GM12878 (cell line): ENCODE results near the gene SNPH. TPM values are rescaled to one million over a fixed set of nuclear protein-coding genes. Genes with fewer than 3 reads are reported as not detected.

Experiments used
- ATAC-seq: fragments of 200-7000 bp; cut with Tn5 transposase; 3 replicates; pipeline ENCODE4 v1.9.1; 2020; ENCODE audit warnings: mild to moderate bottlenecking, moderate library complexity
- BruUV-seq: library from RNA; stranded (reverse); fragments of 400-500 nt; replicated peaks from 2 replicates; lab custom pipeline; 2021; lab: Mats Ljungman, UMichigan
- CTCF ChIA-PET: fragments of 300-600 bp; sonication (Branson Sonifier 250); formaldehyde crosslinking; extraction: SDS; loops from one replicate; lab custom pipeline; 2021; ENCODE audit warnings: inconsistent platforms; lab: Yijun Ruan, JAX
- POLR2A ChIA-PET: fragments of 350-600 bp; formaldehyde crosslinking; extraction: SDS; loops from one replicate; lab custom pipeline; 2021; ENCODE audit warnings: inconsistent platforms; lab: Charles Lee
- RAD21 ChIA-PET: fragments of 300-600 bp; sonication (Branson Sonifier 250); formaldehyde crosslinking; loops from one replicate; lab custom pipeline; 2023; ENCODE audit warnings: antibody characterized with exemption; ENCODE audit not compliant: unreplicated experiment; lab: Charles Lee
- SMC1A ChIA-PET: fragments of 300-600 bp; sonication (Branson Sonifier 250); formaldehyde crosslinking; loops from one replicate; lab custom pipeline; 2023; ENCODE audit not compliant: unreplicated experiment, uncharacterized antibody; lab: Charles Lee
- DNase-seq: peaks from one replicate; pipeline ENCODE4 v3.0.0-alpha.2; 2011; ENCODE audit warnings: low read depth, low spot score
- FAIRE-seq: peaks from 3 replicates; lab custom pipeline; 2011; peaks lifted over from hg19 to GRCh38; lab: Jason Lieb, UNC
- H2AFZ ChIP-seq: 2 replicates; pipeline ENCODE4 v1.6.0; 2011; ENCODE audit warnings: low read depth, low read length, control low read depth; ENCODE audit not compliant: control insufficient read depth
- H3K27ac ChIP-seq: 2 replicates; pipeline ENCODE4 v1.5.1; 2011; ENCODE audit warnings: control low read depth; ENCODE audit not compliant: control insufficient read depth, insufficient read depth
- H3K27me3 ChIP-seq, 2 experiments: replicated peaks in 1 of 2; 2 replicates each; pipeline versions ENCODE4 v1.6.0 to v1.6.1; 2011; ENCODE audit warnings: low read length in 1 of 2; ENCODE audit not compliant: control insufficient read depth in 2 of 2, insufficient read depth in 2 of 2
- H3K36me3 ChIP-seq, 2 experiments: 2 replicates each; pipeline ENCODE4 v1.5.1; 2011; ENCODE audit warnings: low read length in 1 of 2; ENCODE audit not compliant: control insufficient read depth in 2 of 2, insufficient read depth in 2 of 2
- H3K4me1 ChIP-seq: 2 replicates; pipeline ENCODE4 v1.6.1; 2011; ENCODE audit warnings: mild to moderate bottlenecking, low read length, moderate library complexity, mixed read lengths; ENCODE audit not compliant: control insufficient read depth, insufficient read depth
- H3K4me2 ChIP-seq: 2 replicates; pipeline ENCODE4 v1.6.0; 2011; ENCODE audit warnings: control low read depth; ENCODE audit not compliant: control insufficient read depth, insufficient read depth
- H3K4me3 ChIP-seq: fragments of 200-600 bp; sonication (generic); 2 replicates; pipeline ENCODE4 v1.5.1; 2016
- H3K79me2 ChIP-seq: 2 replicates; pipeline ENCODE4 v1.6.0; 2011; ENCODE audit warnings: low read length; ENCODE audit not compliant: control insufficient read depth, insufficient read depth
- H3K9ac ChIP-seq: 2 replicates; pipeline ENCODE4 v1.8.0; 2011; ENCODE audit warnings: low read length, control low read depth, mixed read lengths; ENCODE audit not compliant: control insufficient read depth, insufficient read depth
- H3K9me3 ChIP-seq: replicated peaks from 3 replicates; pipeline ENCODE4 v1.5.1; 2011; ENCODE audit warnings: mild to moderate bottlenecking, low read length; ENCODE audit not compliant: control insufficient read depth, insufficient read depth
- H4K20me1 ChIP-seq: 2 replicates; pipeline ENCODE4 v1.6.0; 2011; ENCODE audit not compliant: control insufficient read depth, insufficient read depth
- ASH2L ChIP-seq: fragments of 300-600, 200-600 bp; sonication (generic); IDR thresholded peaks from 2 replicates; pipeline ENCODE4 v1.6.1; 2017; ENCODE audit warnings: low read depth, mild to moderate bottlenecking, borderline replicate concordance
- CBX3 ChIP-seq: fragments of 200-600 bp; sonication (generic); IDR thresholded peaks from 2 replicates; pipeline ENCODE4 v1.6.1; 2016; ENCODE audit warnings: low read depth, borderline replicate concordance
- ESRRA ChIP-seq: IDR thresholded peaks from 2 replicates; pipeline ENCODE4 v1.6.1; 2012; ENCODE audit warnings: mild to moderate bottlenecking, low read length, improper control_type of control experiment
- EZH2 ChIP-seq: IDR thresholded peaks from 2 replicates; pipeline ENCODE4 v1.6.1; 2012; ENCODE audit warnings: low read depth, mild to moderate bottlenecking, control low read depth, inconsistent platforms, low read length, borderline replicate concordance; ENCODE audit not compliant: control insufficient read depth
- POLR2AphosphoS5 ChIP-seq: IDR thresholded peaks from 2 replicates; pipeline ENCODE4 v1.6.1; 2011; ENCODE audit warnings: mild to moderate bottlenecking, low read length, inconsistent platforms
- SRF ChIP-seq, 2 experiments: IDR thresholded peaks; 2 replicates each; pipeline ENCODE4 v1.6.1; 2011; ENCODE audit warnings: low read depth in 2 of 2, low read length in 2 of 2, mild to moderate bottlenecking in 1 of 2, moderate library complexity in 1 of 2
- TAF1 ChIP-seq: IDR thresholded peaks from 2 replicates; pipeline ENCODE4 v1.6.1; 2011; ENCODE audit warnings: mild to moderate bottlenecking, low read depth, low read length, borderline replicate concordance
- WGBS: methylation state at CpG from one replicate; pipeline ENCODE4 v1.1.6; 2016; ENCODE audit warnings: low lambda C conversion rate; ENCODE audit not compliant: insufficient replicate concordance, insufficient coverage; ENCODE audit errors: missing lambda C conversion rate; 5-methylcytosine and 5-hydroxymethylcytosine counted together
- in situ Hi-C: fragments of 300-500 bp; cut with MboI; formaldehyde crosslinking; loops from 9 replicates; pipeline ENCODE4 v1.14.3; 2018; ENCODE audit warnings: mixed read lengths
- intact Hi-C: fragments of 100-400 bp; cut with micrococcal nuclease; formaldehyde crosslinking; loops from one replicate; pipeline ENCODE4 v1.14.2; 2022; ENCODE audit not compliant: unreplicated experiment
- polyA plus RNA-seq, 11 experiments: library from polyadenylated mRNA; depleted of rRNA in 4 of 11; unstranded in 6 of 11; stranded (reverse) in 5 of 11; fragments of >200 nt; fragmentation: Nextera tagmentation in 4 of 11; fragmentation: Illumina TruSeq in 1 of 11; extraction: Ambion mirVana in 4 of 11; extraction: Trizol in 1 of 11; gene quantifications; 1 replicate in 1 of 11; 2 replicates in 10 of 11; pipeline versions ENCODE4 v1.2.1 to v1.2.3, GENCODE V29; 2011 to 2016; ENCODE audit warnings: inconsistent platforms in 2 of 11, missing spikeins in 2 of 11, low read depth in 1 of 11
- total RNA-seq, 4 experiments: library from RNA; depleted of rRNA in 3 of 4; stranded (reverse); fragments of >200 nt in 3 of 4; fragmentation: Illumina TruSeq in 1 of 4; extraction: Trizol in 1 of 4; gene quantifications; 2 replicates each; pipeline versions ENCODE4 v1.2.1 to v1.2.3, GENCODE V29; 2013 to 2021
- TF ChIP-seq, protein P1 (sequence below): IDR thresholded peaks from 2 replicates; pipeline ENCODE4 v1.6.1; 2012; ENCODE audit warnings: mild to moderate bottlenecking, low read depth, low read length
- TF ChIP-seq, protein P2 (sequence below): IDR thresholded peaks from 2 replicates; pipeline ENCODE4 v1.6.1; 2011; ENCODE audit warnings: low read depth, low read length, improper control_type of control experiment, borderline replicate concordance
- TF ChIP-seq, protein P3 (sequence below): IDR thresholded peaks from 2 replicates; pipeline ENCODE4 v1.6.1; 2011; ENCODE audit warnings: low read depth, mild to moderate bottlenecking, low read length, moderate library complexity, borderline replicate concordance; ENCODE audit errors: extremely low read depth

Gene SNPH
- total and polyA plus RNA-seq, 10 of the 15 experiments (the other 5 are each of a cell fraction or from before 2014, with no cell fraction given) = 0.02 to 0.45 (median 0.34) TPM; not detected in 2

DNA sequence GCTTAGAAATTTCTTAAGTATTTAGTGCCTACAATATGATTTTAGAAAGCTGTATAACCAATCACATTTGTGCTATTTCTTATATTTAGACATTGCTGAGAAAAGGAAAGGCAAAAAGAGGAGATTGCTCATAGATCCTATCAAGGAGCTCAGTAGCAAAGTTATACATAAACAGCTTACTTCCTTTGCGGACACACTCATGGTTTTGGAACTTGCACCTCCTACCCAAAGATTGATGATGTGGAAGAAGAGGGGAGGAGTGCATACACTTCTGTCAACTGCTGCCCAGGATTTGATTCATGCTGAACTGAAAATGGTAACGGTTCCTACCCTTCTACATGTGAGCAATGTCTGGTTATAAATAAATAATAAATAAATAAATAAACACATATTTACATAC lies 23.6 kb upstream of the SNPH start:
- CTCF ChIA-PET = no interaction called here
- ATAC-seq = no peak; the same call in 2 of the 3 replicates

More for the DNA sequence above, 23.6 kb upstream of the SNPH start:
- Histone ChIP-seq H3K4me2 (no peak overlapping the region), H3K9ac (no peak overlapping the region), H2AFZ (no peak overlapping the region), H4K20me1 (no peaks in the 10 kb centered on the region), H3K27ac (no peak overlapping the region), H3K79me2 (no peaks in the 10 kb centered on the region), H3K9me3 (no peaks in the 10 kb centered on the region), H3K4me1 (no peaks in the 10 kb centered on the region), H3K27me3 (no peaks in the 10 kb centered on the region), H3K4me3 (no peak overlapping the region), H3K36me3 (no peaks in the 10 kb centered on the region)
- DNase-seq (no peak), FAIRE-seq (no peak)
- 3% methylated on average over 2 of the region's 2 CpGs for WGBS
- POLR2A ChIA-PET = no interaction called here
- no TSS peak for BruUV-seq
- TF ChIP-seq EZH2 (no peak), POLR2AphosphoS5 (no peak), ASH2L (no peak), ESRRA (no peak), CBX3 (no peak), SRF (IDR thresholded peaks at IDR 0.05; ENCODE audit: low read depth in 2 of 2, low read length in 2 of 2) (no peak), TAF1 (no peak)
- TF ChIP-seq, protein P1, sequence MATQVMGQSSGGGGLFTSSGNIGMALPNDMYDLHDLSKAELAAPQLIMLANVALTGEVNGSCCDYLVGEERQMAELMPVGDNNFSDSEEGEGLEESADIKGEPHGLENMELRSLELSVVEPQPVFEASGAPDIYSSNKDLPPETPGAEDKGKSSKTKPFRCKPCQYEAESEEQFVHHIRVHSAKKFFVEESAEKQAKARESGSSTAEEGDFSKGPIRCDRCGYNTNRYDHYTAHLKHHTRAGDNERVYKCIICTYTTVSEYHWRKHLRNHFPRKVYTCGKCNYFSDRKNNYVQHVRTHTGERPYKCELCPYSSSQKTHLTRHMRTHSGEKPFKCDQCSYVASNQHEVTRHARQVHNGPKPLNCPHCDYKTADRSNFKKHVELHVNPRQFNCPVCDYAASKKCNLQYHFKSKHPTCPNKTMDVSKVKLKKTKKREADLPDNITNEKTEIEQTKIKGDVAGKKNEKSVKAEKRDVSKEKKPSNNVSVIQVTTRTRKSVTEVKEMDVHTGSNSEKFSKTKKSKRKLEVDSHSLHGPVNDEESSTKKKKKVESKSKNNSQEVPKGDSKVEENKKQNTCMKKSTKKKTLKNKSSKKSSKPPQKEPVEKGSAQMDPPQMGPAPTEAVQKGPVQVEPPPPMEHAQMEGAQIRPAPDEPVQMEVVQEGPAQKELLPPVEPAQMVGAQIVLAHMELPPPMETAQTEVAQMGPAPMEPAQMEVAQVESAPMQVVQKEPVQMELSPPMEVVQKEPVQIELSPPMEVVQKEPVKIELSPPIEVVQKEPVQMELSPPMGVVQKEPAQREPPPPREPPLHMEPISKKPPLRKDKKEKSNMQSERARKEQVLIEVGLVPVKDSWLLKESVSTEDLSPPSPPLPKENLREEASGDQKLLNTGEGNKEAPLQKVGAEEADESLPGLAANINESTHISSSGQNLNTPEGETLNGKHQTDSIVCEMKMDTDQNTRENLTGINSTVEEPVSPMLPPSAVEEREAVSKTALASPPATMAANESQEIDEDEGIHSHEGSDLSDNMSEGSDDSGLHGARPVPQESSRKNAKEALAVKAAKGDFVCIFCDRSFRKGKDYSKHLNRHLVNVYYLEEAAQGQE = no peak
- TF ChIP-seq, protein P2, sequence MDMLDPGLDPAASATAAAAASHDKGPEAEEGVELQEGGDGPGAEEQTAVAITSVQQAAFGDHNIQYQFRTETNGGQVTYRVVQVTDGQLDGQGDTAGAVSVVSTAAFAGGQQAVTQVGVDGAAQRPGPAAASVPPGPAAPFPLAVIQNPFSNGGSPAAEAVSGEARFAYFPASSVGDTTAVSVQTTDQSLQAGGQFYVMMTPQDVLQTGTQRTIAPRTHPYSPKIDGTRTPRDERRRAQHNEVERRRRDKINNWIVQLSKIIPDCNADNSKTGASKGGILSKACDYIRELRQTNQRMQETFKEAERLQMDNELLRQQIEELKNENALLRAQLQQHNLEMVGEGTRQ = no peak
- TF ChIP-seq, protein P3, sequence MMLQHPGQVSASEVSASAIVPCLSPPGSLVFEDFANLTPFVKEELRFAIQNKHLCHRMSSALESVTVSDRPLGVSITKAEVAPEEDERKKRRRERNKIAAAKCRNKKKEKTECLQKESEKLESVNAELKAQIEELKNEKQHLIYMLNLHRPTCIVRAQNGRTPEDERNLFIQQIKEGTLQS = no peak
- RAD21 ChIA-PET = no interaction called here
- SMC1A ChIA-PET = no interaction called here
- intact Hi-C loops (no loop called here), in situ Hi-C loops (no loop called here)
